Testis (tissue), 3 donors: ENCODE results near the gene LMTK3. TPM values are rescaled to one million over a fixed set of nuclear protein-coding genes. Genes with fewer than 3 reads are reported as not detected.

Source experiments
- DNase-seq: peaks from one replicate; pipeline ENCODE4 v3.0.0-alpha.2; 2019
- H3K27ac ChIP-seq, 2 donors: fragments of 200-600 bp; sonication (generic); one replicate each; pipeline ENCODE4 v1.5.1; 2019
- H3K27me3 ChIP-seq: fragments of 200-600 bp; sonication (generic); one replicate; pipeline ENCODE4 v1.5.1; 2019
- H3K36me3 ChIP-seq: fragments of 200-600 bp; sonication (generic); one replicate; pipeline ENCODE4 v1.5.1; 2017; ENCODE audit warnings: low read depth; ENCODE audit errors: missing control alignments
- H3K4me1 ChIP-seq: fragments of 200-600 bp; sonication (generic); one replicate; pipeline ENCODE4 v1.5.1; 2019
- H3K4me3 ChIP-seq, 2 donors: fragments of 200-600 bp; sonication (generic); one replicate each; pipeline ENCODE4 v1.5.1; 2017 to 2019
- H3K9me3 ChIP-seq: fragments of 200-600 bp; sonication (generic); one replicate; pipeline ENCODE4 v1.5.1; 2017
- CTCF ChIP-seq, 3 experiments: fragments of 450-650 bp in 2 of 3; fragments of 200-600 bp in 1 of 3; sonication (generic) in 1 of 3; IDR thresholded peaks; one replicate each; pipeline ENCODE4 v1.5.1; 2016 to 2019; ENCODE audit warnings: antibody characterized with exemption in 3 of 3, mild to moderate bottlenecking in 2 of 3, moderate library complexity in 1 of 3
- POLR2A ChIP-seq: fragments of 450-650 bp; IDR thresholded peaks from one replicate; pipeline ENCODE4 v1.6.1; 2017; ENCODE audit warnings: antibody characterized with exemption, mild to moderate bottlenecking, moderate library complexity
- WGBS, 2 donors: methylation state at CpG; one replicate each; pipeline ENCODE4 v1.1.5; 2018; 5-methylcytosine and 5-hydroxymethylcytosine counted together
- intact Hi-C: fragments of 100-400 bp; cut with DNase I; formaldehyde crosslinking; loops from one replicate; pipeline ENCODE4 v1.15.1; 2023; ENCODE audit warnings: low total_unique reads
- polyA plus RNA-seq: library from polyadenylated mRNA; stranded (reverse); fragments of 350-450 nt; fragmentation: Illumina TruSeq; extraction: RNeasy Lipid Tissue Mini Kit (QIAGEN cat#74804); gene quantifications from one replicate; pipeline ENCODE4 v1.2.3, GENCODE V29; 2014; ENCODE audit warnings: low read depth, low replicate concordance; ENCODE audit not compliant: insufficient read depth
- total RNA-seq, 2 donors: library from RNA; depleted of rRNA; stranded (reverse); fragments of >200 nt; gene quantifications; one replicate each; pipeline ENCODE4 v1.2.3, GENCODE V29; 2016

Gene LMTK3
- total and polyA plus RNA-seq, 3 donors from 2014 or later: 0.62 to 1.7 (median 0.96) TPM

GRCh38 chr19:48466561-48467325 lies 44.9 kb downstream of the LMTK3 start:
- H3K4me1 ChIP-seq: peaks cover 10% of the 10 kb centered on the region
- intact Hi-C loops: no loop called here
- no peak overlapping the region for H3K4me3 ChIP-seq
- H3K36me3 ChIP-seq: no peaks in the 10 kb centered on the region
- TF ChIP-seq CTCF (IDR thresholded peaks at IDR 0.05): no peak
- TF ChIP-seq POLR2A: no peak
- 74 to 77% methylated on average over 15 to 16 of the region's 16 CpGs for WGBS, 2 donors
- H3K27me3 ChIP-seq: no peaks in the 10 kb centered on the region
- DNase-seq: no peak
- H3K27ac ChIP-seq: no peak overlapping the region
- H3K9me3 ChIP-seq: no peaks in the 10 kb centered on the region

- WGBS, 2 donors: 92 to 95% methylated on average over 1 of the region's 1 CpG
Observed at GRCh38 chr19:48465215-48465614, 46.4 kb downstream of the LMTK3 start.

GRCh38 chr19:48461982-48462655 lies 49.5 kb downstream of the LMTK3 start:
- Histone ChIP-seq H3K27ac (no peak overlapping the region), H3K27me3 (no peaks in the 10 kb centered on the region), H3K4me1 (no peaks in the 10 kb centered on the region), H3K36me3 (no peaks in the 10 kb centered on the region), H3K4me3 (peak overlapping the region; percentile 9 to 53), H3K9me3 (no peaks in the 10 kb centered on the region)
- intact Hi-C loops: no loop called here
- no peak for TF ChIP-seq CTCF (IDR thresholded peaks at IDR 0.05)
- no peak for TF ChIP-seq POLR2A
- 64 to 70% methylated on average over 11 to 62 of the region's 62 CpGs for WGBS, 2 donors
- peak; percentile 85 for DNase-seq

More at GRCh38 chr19:48465215-48465614, 46.4 kb downstream of the LMTK3 start:
- intact Hi-C loops: no loop called here
- Histone ChIP-seq H3K4me3 (no peak overlapping the region), H3K4me1 (peaks cover 4% of the 10 kb centered on the region), H3K9me3 (no peaks in the 10 kb centered on the region), H3K27ac (no peak overlapping the region), H3K27me3 (no peaks in the 10 kb centered on the region), H3K36me3 (no peaks in the 10 kb centered on the region)
- DNase-seq: no peak
- TF ChIP-seq POLR2A: no peak
- no peak for TF ChIP-seq CTCF (IDR thresholded peaks at IDR 0.05)

GRCh38 chr19:48461651-48461981 lies 50.0 kb downstream of the LMTK3 start:
- H3K27ac ChIP-seq: no peak overlapping the region
- DNase-seq: no peak
- intact Hi-C loops: no loop called here
- H3K27me3 ChIP-seq: no peaks in the 10 kb centered on the region
- peak overlapping the region; percentile 9 to 53 for H3K4me3 ChIP-seq
- H3K4me1 ChIP-seq: no peaks in the 10 kb centered on the region
- H3K9me3 ChIP-seq: no peaks in the 10 kb centered on the region
- 58 to 75% methylated on average over 4 to 36 of the region's 36 CpGs for WGBS, 2 donors
- TF ChIP-seq CTCF (IDR thresholded peaks at IDR 0.05): no peak
- no peak for TF ChIP-seq POLR2A
- no peaks in the 10 kb centered on the region for H3K36me3 ChIP-seq
